Activated B cell treated with CpG ODN at 0.5 μM for 24 hours (primary cell): Measurements from ENCODE around the gene EPHA10. TPM values are rescaled to one million over a fixed set of nuclear protein-coding genes. Genes with fewer than 3 reads are reported as not detected.

Source experiments
- ATAC-seq: fragments of 200-7000 bp; cut with Tn5 transposase; one replicate; pipeline ENCODE4 v1.10.0; 2021; ENCODE audit warnings: low read depth, mild to moderate bottlenecking, moderate library complexity
- CTCF ChIA-PET: fragments of 350-600 bp; sonication (Branson Sonifier 250); formaldehyde crosslinking; loops from one replicate; lab custom pipeline; 2021; ENCODE audit warnings: antibody characterized with exemption; lab: Charles Lee
- POLR2A ChIA-PET: fragments of 350-600 bp; sonication (Branson Sonifier 250); formaldehyde crosslinking; loops from one replicate; lab custom pipeline; 2021; ENCODE audit warnings: antibody characterized with exemption; lab: Charles Lee
- DNase-seq: peaks from one replicate; pipeline ENCODE4 v3.0.0; 2022
- H3K27ac Mint-ChIP-seq: one replicate; pipeline ENCODE4 v1.8.0; 2020; ENCODE audit warnings: mixed read lengths
- H3K27me3 Mint-ChIP-seq: one replicate; pipeline ENCODE4 v1.8.0; 2021; ENCODE audit warnings: mixed read lengths
- H3K36me3 Mint-ChIP-seq: one replicate; pipeline ENCODE4 v1.8.0; 2021; ENCODE audit warnings: low read depth, mixed read lengths
- H3K4me1 Mint-ChIP-seq: one replicate; pipeline ENCODE4 v1.8.0; 2021; ENCODE audit warnings: mixed read lengths
- H3K4me3 Mint-ChIP-seq: one replicate; pipeline ENCODE4 v1.8.0; 2020; ENCODE audit warnings: mild to moderate bottlenecking, mixed read lengths
- H3K9me3 Mint-ChIP-seq: one replicate; pipeline ENCODE4 v1.8.0; 2020; ENCODE audit warnings: mixed read lengths
- intact Hi-C: fragments of 100-400 bp; cut with micrococcal nuclease; formaldehyde crosslinking; loops from one replicate; pipeline ENCODE4 v1.15.1; 2024
- total RNA-seq: library from RNA; stranded (reverse); gene quantifications from 2 replicates; pipeline ENCODE4 v1.2.3, GENCODE V29; 2022
- TF ChIP-seq, protein P1 (sequence below): fragments of 200-600 bp; IDR thresholded peaks from one replicate; pipeline ENCODE4 v1.8.0; 2022; ENCODE audit warnings: antibody characterized with exemption, mild to moderate bottlenecking

EPHA10 gene
- total RNA-seq, result 0.12 and 0.27 TPM in 2 replicates

DNA sequence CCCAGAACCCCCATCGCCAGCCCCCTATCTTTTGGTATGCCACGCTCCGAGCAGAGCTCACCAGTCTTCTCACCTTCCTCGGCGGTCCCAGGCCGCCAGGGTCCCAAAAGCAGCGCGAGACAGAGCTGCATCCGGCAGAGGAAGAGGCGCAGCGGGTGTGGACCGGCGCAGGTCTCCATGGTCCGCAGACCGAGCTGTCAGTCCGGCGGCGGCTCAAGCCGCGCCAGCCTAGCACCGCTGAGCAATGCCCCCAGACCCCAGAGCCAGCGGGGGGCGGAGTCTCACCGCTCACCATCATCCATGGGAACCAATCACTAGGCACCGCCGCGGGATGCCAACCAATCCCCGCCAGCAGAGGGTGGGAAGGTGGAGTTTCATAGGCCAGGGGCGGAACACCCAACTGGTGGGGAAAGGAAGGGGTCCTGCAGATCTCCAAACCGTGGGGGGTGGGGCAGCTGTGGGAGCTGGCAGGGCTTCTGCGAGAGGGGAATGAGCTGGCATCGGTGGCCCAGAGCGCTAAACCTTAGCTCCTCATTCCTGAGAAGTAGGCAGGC is at the start of gene EPHA10:
Gene EPHA10 (minus strand): TSS at position 233 of the 554 bp plus-strand sequence. CDS start 54 bp downstream, at position 179.
- H3K27me3 Mint-ChIP-seq, result peaks cover 76% of the 10 kb centered on the region
- H3K9me3 Mint-ChIP-seq, result no peaks in the 10 kb centered on the region
- H3K4me1 Mint-ChIP-seq, result peaks cover 24% of the 10 kb centered on the region
- ChIA-PET POLR2A (no interaction called here), CTCF (no interaction called here)
- DNase-seq, result no peak
- no peak for ATAC-seq
- H3K4me3 Mint-ChIP-seq, result peak within 1 kb of the TSS; percentile 50
- intact Hi-C loops, result loop anchor here (2.0 kb wide), 1 partner anchor 30 kb away; no protein-coding TSS in a partner anchor
- H3K27ac Mint-ChIP-seq, result no peak within 1 kb of the TSS
- no peaks in the 10 kb centered on the region for H3K36me3 Mint-ChIP-seq
- TF ChIP-seq, protein P1, sequence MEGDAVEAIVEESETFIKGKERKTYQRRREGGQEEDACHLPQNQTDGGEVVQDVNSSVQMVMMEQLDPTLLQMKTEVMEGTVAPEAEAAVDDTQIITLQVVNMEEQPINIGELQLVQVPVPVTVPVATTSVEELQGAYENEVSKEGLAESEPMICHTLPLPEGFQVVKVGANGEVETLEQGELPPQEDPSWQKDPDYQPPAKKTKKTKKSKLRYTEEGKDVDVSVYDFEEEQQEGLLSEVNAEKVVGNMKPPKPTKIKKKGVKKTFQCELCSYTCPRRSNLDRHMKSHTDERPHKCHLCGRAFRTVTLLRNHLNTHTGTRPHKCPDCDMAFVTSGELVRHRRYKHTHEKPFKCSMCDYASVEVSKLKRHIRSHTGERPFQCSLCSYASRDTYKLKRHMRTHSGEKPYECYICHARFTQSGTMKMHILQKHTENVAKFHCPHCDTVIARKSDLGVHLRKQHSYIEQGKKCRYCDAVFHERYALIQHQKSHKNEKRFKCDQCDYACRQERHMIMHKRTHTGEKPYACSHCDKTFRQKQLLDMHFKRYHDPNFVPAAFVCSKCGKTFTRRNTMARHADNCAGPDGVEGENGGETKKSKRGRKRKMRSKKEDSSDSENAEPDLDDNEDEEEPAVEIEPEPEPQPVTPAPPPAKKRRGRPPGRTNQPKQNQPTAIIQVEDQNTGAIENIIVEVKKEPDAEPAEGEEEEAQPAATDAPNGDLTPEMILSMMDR, result no peak

DNA sequence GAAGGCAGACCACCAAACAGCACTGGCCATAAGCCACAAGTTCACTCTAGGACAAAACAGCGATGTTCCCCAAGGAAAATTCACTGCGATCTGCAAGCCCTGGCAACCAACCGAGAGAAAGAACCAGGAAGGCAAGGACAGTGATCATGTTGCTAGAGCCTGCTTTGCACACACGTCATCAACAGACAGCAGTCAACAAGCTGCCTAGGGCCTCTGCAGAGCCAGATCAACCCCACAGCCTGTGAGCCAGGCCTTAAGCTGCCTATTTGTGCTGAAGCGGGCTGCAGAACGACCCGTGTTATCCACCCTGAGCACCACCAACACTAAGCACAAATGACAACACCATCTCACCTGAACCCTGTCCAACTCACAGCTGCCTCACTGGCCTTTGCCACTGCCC is 49.3 kb upstream of the EPHA10 start:
- H3K4me1 Mint-ChIP-seq, result peaks cover 15% of the 10 kb centered on the region
- no peak overlapping the region for H3K27ac Mint-ChIP-seq
- ChIA-PET POLR2A (no interaction called here), CTCF (no interaction called here)
- DNase-seq (no peak), ATAC-seq (no peak)
- no peaks in the 10 kb centered on the region for H3K9me3 Mint-ChIP-seq
- no peaks in the 10 kb centered on the region for H3K27me3 Mint-ChIP-seq
- H3K4me3 Mint-ChIP-seq, result no peak overlapping the region
- intact Hi-C loops, result no loop called here
- TF ChIP-seq, protein P1, result no peak
- peaks cover 44% of the 10 kb centered on the region for H3K36me3 Mint-ChIP-seq

DNA sequence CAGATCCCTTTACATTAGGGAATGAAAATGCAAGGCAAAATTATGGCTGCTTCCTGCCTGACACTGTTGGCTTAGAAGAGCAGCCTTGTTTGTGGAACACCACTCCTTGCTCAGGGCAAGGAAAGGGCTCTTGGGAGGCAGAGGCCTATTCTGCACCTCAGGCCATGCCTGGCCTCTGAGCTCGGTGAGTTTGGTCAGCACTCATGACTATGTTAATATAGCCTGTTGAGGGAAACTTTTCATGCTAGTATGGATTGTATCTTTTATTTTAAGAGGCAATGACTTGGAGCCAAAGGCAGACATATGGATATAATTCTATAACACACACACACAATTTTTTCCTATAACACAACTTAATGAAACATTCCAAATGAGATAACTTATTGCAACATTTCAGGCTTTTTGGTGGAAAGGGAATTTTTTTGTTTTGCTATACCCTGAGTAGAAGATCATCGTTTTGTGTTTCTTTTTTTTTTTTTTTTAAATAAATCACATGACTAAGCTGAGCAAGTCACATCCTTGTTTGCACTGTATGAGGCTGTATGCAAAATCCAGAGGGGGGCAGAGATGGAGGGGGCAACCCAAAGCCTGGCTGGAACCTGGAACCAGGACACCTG is 48.7 kb upstream of the EPHA10 start:
- H3K4me1 Mint-ChIP-seq, result peaks cover 21% of the 10 kb centered on the region
- TF ChIP-seq, protein P1, result no peak
- no peak overlapping the region for H3K4me3 Mint-ChIP-seq
- no peak for ATAC-seq
- intact Hi-C loops, result no loop called here
- DNase-seq, result no peak
- H3K9me3 Mint-ChIP-seq, result no peaks in the 10 kb centered on the region
- ChIA-PET POLR2A (no interaction called here), CTCF (no interaction called here)
- no peak overlapping the region for H3K27ac Mint-ChIP-seq
- H3K36me3 Mint-ChIP-seq, result peaks cover 44% of the 10 kb centered on the region
- no peaks in the 10 kb centered on the region for H3K27me3 Mint-ChIP-seq

DNA sequence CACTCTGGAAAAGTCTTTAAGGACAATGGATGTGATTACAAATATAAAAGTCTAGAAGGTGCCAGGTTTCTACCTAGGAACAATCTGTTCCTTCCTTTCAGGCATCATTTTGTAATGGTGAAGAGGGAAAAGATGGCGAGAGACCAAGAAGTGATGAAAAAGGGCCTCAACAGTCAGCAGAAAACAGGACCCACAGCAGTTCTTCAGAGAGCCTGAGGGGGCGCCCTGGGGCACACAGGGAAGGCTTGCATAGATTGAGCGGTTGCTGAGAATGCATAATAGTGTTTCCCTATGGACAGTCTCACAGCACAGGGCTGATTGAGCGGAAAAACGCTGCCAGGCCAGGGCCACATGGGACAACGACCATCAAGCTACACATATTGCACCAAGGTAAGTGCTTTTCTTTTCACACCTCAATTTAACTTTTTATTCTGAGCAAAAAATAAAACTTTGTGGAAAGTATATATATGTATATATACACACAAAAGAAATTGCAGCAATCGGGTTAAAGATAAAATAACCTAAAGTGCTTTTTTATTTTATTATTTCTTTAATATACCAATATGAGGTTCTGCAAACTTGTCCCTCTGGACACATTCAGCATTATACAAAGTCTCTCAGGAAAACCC is 46.2 kb upstream of the EPHA10 start:
- intact Hi-C loops, result loop anchor here (1.0 kb wide), 1 partner anchor 49 kb away; no protein-coding TSS in a partner anchor
- no peaks in the 10 kb centered on the region for H3K27me3 Mint-ChIP-seq
- no peak overlapping the region for H3K27ac Mint-ChIP-seq
- ATAC-seq, result peak; percentile 41
- ChIA-PET CTCF (no interaction called here), POLR2A (interaction anchor here (1.2 kb wide), 1 partner anchor 48 kb away, joined by 4 read pairs; the partner anchor contains the start of gene MTF1)
- peaks cover 34% of the 10 kb centered on the region for H3K4me1 Mint-ChIP-seq
- H3K4me3 Mint-ChIP-seq, result no peak overlapping the region
- TF ChIP-seq, protein P1, result no peak
- peaks cover 39% of the 10 kb centered on the region for H3K36me3 Mint-ChIP-seq
- no peaks in the 10 kb centered on the region for H3K9me3 Mint-ChIP-seq
- DNase-seq, result peak; percentile 46

DNA sequence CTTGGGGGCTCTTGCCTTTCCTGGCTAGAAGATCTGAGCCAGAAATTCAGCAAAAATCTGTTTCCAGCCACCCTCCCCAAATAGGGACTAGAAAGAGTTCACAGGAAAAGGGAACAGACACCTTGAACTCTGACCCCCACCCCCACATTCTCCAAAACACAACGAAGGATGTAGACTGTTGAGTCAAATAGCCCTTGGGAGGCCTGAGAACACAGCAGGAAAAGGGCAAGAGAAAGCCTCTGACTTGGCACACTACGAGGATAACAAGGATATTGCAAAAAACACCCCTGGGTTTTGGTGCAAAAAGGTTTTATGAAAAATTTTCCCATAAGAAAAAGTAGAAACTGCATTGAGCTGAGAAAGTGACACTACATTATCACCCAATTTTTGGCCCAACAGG is 45.0 kb upstream of the EPHA10 start:
- Mint-ChIP-seq H3K4me3 (no peak overlapping the region), H3K27me3 (no peaks in the 10 kb centered on the region), H3K9me3 (no peaks in the 10 kb centered on the region), H3K27ac (no peak overlapping the region), H3K4me1 (peaks cover 45% of the 10 kb centered on the region), H3K36me3 (peaks cover 40% of the 10 kb centered on the region)
- intact Hi-C loops, result loop anchor here (5.0 to 10.0 kb wide), 2 partner anchors 213 to 335 kb away; partner anchors contain the start of genes GNL2 and ZC3H12A
- no peak for DNase-seq
- ChIA-PET CTCF (no interaction called here), POLR2A (interaction anchor here (1.0 kb wide), 1 partner anchor 50 kb away, joined by 4 read pairs; the partner anchor contains the start of gene MTF1)
- TF ChIP-seq, protein P1, result no peak
- ATAC-seq, result no peak
